HG03139 (cell line): ENCODE measurements around the gene CREB5.
"Not testable (repeated sequence)": the region's sequence is repeated elsewhere in the genome, so short reads cannot be mapped to it uniquely, and the experiment has no call there.

Experiments used
- ATAC-seq: cut with Tn5 transposase; IDR thresholded peaks from one replicate; pipeline ENCODE4 v1.9.1; 2021; ENCODE audit not compliant: unreplicated experiment

Gene CREB5

GRCh38 chr7:28598586-28598985 is 186.3 kb downstream of the CREB5 start:
- ATAC-seq: no peak

GRCh38 chr7:28599411-28599810 is 187.1 kb downstream of the CREB5 start:
- no peak for ATAC-seq

GRCh38 chr7:28602282-28602681 is 190.0 kb downstream of the CREB5 start:
- no peak for ATAC-seq

GRCh38 chr7:28605427-28606085 is 193.2 kb downstream of the CREB5 start:
- no peak for ATAC-seq

GRCh38 chr7:28606421-28606820 is 194.1 kb downstream of the CREB5 start:
- ATAC-seq: no peak

GRCh38 chr7:28607855-28608193 is 195.5 kb downstream of the CREB5 start:
- ATAC-seq: no peak

- no peak for ATAC-seq
These were observed 195.9 kb downstream of the CREB5 start for GRCh38 chr7:28608237-28608656.

- ATAC-seq: no peak
These were observed 196.4 kb downstream of the CREB5 start for GRCh38 chr7:28608731-28609130.

GRCh38 chr7:28609608-28610007 is 197.3 kb downstream of the CREB5 start:
- ATAC-seq: no peak

- not testable (repeated sequence) for ATAC-seq
These were observed 199.1 kb downstream of the CREB5 start for GRCh38 chr7:28611399-28611897.

- ATAC-seq: no peak
These were observed 200.9 kb downstream of the CREB5 start for GRCh38 chr7:28613262-28613661.

- ATAC-seq: no peak
These were observed 202.8 kb downstream of the CREB5 start for GRCh38 chr7:28615091-28615490.

GRCh38 chr7:28617308-28617880 is 205.1 kb downstream of the CREB5 start:
- no peak for ATAC-seq

- ATAC-seq: no peak
These were observed 206.1 kb downstream of the CREB5 start for GRCh38 chr7:28618383-28618782.

GRCh38 chr7:28619256-28619655 is 206.9 kb downstream of the CREB5 start:
- ATAC-seq: no peak

- ATAC-seq: no peak
These were observed 209.1 kb downstream of the CREB5 start for GRCh38 chr7:28621369-28621841.

GRCh38 chr7:28623105-28623730 is 210.9 kb downstream of the CREB5 start:
- no peak for ATAC-seq

- ATAC-seq: no peak
These were observed 211.5 kb downstream of the CREB5 start for GRCh38 chr7:28623863-28624262.

GRCh38 chr7:28625432-28625831 is 213.1 kb downstream of the CREB5 start:
- ATAC-seq: no peak

- no peak for ATAC-seq
These were observed 213.9 kb downstream of the CREB5 start for GRCh38 chr7:28626221-28626620.

GRCh38 chr7:28626624-28627262 is 214.4 kb downstream of the CREB5 start:
- no peak for ATAC-seq

- no peak for ATAC-seq
These were observed 214.9 kb downstream of the CREB5 start for GRCh38 chr7:28627263-28627653.
